GM12865 (cell line): Measurements from ENCODE around the gene FAM184A.

Experiments
- DNase-seq: peaks from one replicate; pipeline ENCODE4 v3.0.0; 2010; ENCODE audit warnings: low read depth
- H3K4me3 ChIP-seq: 2 replicates; pipeline ENCODE4 v1.5.1; 2011; ENCODE audit warnings: mild to moderate bottlenecking, low read depth, low read length, control low read depth
- CTCF ChIP-seq: IDR thresholded peaks from 2 replicates; pipeline ENCODE4 v1.5.1; 2011; ENCODE audit warnings: low read length, control low read depth, low read depth, inconsistent platforms; ENCODE audit not compliant: insufficient read depth; ENCODE audit errors: missing control alignments

FAM184A gene

GRCh38 chr6:118934461-118935330 is 143.8 kb downstream of the FAM184A start, which contains the start of gene MCM9:
Gene MCM9, minus strand, starts transcription at chr6:118935159. Its CDS starts 3,436 bp downstream, at chr6:118931723.
- peak; percentile 97 for DNase-seq
- TF ChIP-seq CTCF, result no peak
- H3K4me3 ChIP-seq, result peak within 1 kb of the TSS; percentile 100

DNA sequence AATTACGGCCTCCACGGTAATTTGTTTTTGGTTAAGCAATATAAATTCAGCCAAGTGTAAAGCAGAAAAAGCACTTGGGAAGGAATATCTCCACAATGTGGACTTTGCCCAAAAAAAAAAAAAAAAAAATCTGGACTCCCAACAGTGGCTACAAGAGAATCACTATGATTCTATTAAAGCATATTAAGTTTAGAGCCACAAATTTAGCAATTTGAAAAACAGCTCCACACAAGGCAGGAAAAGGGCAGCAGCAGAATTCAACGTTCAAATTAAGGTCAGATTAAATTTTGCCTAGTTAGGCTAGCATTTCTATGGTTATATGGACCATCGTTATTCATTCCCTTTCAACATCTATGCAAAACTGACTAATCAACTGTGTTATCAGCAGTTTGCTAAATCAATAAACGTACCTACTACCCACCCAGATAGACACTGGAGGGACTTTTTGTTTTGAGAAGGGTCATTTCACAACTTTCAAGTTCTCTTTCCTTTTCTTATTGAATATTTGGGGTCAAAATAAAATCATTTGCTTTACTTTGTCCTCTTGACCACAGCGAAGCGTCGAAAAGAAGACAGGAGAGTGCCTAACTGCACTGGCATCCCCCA is 144.5 kb downstream of the FAM184A start:
- no peak for DNase-seq
- H3K4me3 ChIP-seq, result peak overlapping the region; percentile 100
- TF ChIP-seq CTCF, result no peak

DNA sequence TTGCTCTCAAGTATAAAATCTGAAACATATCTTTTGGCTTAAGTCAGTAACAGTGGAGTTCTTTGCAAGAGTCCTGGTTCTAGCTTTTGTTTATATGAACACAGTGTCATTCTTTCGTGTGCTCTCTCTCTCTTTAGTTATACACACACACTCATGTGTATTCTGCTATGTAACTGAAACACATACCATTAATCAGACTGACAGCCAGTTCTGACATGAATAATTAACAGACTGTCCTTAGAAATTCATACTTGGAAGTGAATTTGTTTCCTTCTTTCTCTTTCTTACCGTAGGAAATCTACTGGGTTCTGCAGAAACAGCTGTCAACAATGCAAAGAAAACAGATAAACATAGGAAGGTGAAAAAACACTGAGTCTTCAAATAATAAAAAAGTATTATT is 146.0 kb downstream of the FAM184A start:
- DNase-seq, result no peak
- no peak overlapping the region for H3K4me3 ChIP-seq
- no peak for TF ChIP-seq CTCF

GRCh38 chr6:118931436-118931835 is 147.0 kb downstream of the FAM184A start:
- DNase-seq, result no peak
- no peak for TF ChIP-seq CTCF

GRCh38 chr6:118930680-118931079 is 147.8 kb downstream of the FAM184A start:
- H3K4me3 ChIP-seq, result no peak overlapping the region
- TF ChIP-seq CTCF, result no peak
- DNase-seq, result no peak

More at GRCh38 chr6:118931436-118931835, 147.0 kb downstream of the FAM184A start:
- H3K4me3 ChIP-seq, result no peak overlapping the region

GRCh38 chr6:118923035-118923434 is 155.4 kb downstream of the FAM184A start:
- DNase-seq, result no peak
- no peak for TF ChIP-seq CTCF
- H3K4me3 ChIP-seq, result no peak overlapping the region
